Neural crest cell (in vitro differentiated cells): ENCODE results near the gene NIPBL. TPM values are rescaled to one million over a fixed set of nuclear protein-coding genes. Genes with fewer than 3 reads are reported as not detected.

Experiments
- DNase-seq: peaks from one replicate; pipeline ENCODE4 v3.0.0; 2021; ENCODE audit warnings: low read depth, mixed read lengths, low spot score
- H3K27ac Mint-ChIP-seq: one replicate; pipeline ENCODE4 v1.8.0; 2021; ENCODE audit warnings: mild to moderate bottlenecking, mixed read lengths; ENCODE audit not compliant: unreplicated experiment
- H3K27me3 Mint-ChIP-seq: 2 replicates; pipeline ENCODE4 v1.8.0; 2021; ENCODE audit warnings: low read depth, mild to moderate bottlenecking, mixed read lengths
- H3K36me3 Mint-ChIP-seq: 2 replicates; pipeline ENCODE4 v1.8.0; 2021; ENCODE audit warnings: low read depth, mild to moderate bottlenecking, mixed read lengths
- H3K4me1 Mint-ChIP-seq: 2 replicates; pipeline ENCODE4 v1.8.0; 2021; ENCODE audit warnings: mixed read lengths
- H3K4me3 Mint-ChIP-seq: one replicate; pipeline ENCODE4 v1.8.0; 2021; ENCODE audit warnings: mild to moderate bottlenecking, mixed read lengths
- H3K9me3 Mint-ChIP-seq: 2 replicates; pipeline ENCODE4 v1.8.0; 2021; ENCODE audit warnings: mixed read lengths
- total RNA-seq: library from RNA; stranded (reverse); gene quantifications from 2 replicates; pipeline ENCODE4 v1.2.1, GENCODE V29; 2021
- TF ChIP-seq, protein P1 (sequence below): fragments of 200-600 bp; sonication (generic); conservative IDR thresholded peaks from 2 replicates; pipeline ENCODE4 v1.5.0; 2021; ENCODE audit warnings: antibody characterized with exemption, mild to moderate bottlenecking

NIPBL gene
- total RNA-seq, 1 donor from 2014 or later, result 66.3 TPM

DNA sequence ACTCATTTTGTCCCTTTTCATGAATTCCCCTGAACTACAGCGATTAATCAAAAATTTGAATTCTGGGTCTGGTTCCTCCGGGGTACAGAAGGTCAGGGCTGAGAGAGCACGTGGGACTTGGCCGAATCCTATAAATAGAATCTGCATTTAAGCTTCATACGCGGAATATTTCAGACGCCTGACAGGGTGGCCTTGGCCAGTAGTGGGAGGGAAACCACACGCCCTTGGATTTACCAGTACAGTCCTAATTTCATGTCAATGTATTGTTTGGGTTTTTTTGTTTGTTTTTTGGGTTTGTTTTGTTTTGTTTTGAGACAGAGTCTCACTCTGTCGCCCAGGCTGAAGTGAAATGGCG, 21.5 kb upstream of the NIPBL start:
- H3K4me1 Mint-ChIP-seq, result no peaks in the 10 kb centered on the region
- peaks cover 6% of the 10 kb centered on the region for H3K27me3 Mint-ChIP-seq
- H3K27ac Mint-ChIP-seq, result no peak overlapping the region
- TF ChIP-seq, protein P1, sequence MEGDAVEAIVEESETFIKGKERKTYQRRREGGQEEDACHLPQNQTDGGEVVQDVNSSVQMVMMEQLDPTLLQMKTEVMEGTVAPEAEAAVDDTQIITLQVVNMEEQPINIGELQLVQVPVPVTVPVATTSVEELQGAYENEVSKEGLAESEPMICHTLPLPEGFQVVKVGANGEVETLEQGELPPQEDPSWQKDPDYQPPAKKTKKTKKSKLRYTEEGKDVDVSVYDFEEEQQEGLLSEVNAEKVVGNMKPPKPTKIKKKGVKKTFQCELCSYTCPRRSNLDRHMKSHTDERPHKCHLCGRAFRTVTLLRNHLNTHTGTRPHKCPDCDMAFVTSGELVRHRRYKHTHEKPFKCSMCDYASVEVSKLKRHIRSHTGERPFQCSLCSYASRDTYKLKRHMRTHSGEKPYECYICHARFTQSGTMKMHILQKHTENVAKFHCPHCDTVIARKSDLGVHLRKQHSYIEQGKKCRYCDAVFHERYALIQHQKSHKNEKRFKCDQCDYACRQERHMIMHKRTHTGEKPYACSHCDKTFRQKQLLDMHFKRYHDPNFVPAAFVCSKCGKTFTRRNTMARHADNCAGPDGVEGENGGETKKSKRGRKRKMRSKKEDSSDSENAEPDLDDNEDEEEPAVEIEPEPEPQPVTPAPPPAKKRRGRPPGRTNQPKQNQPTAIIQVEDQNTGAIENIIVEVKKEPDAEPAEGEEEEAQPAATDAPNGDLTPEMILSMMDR, result no peak
- peaks cover 4% of the 10 kb centered on the region for H3K9me3 Mint-ChIP-seq
- no peaks in the 10 kb centered on the region for H3K36me3 Mint-ChIP-seq
- H3K4me3 Mint-ChIP-seq, result no peak overlapping the region
- DNase-seq, result no peak

DNA sequence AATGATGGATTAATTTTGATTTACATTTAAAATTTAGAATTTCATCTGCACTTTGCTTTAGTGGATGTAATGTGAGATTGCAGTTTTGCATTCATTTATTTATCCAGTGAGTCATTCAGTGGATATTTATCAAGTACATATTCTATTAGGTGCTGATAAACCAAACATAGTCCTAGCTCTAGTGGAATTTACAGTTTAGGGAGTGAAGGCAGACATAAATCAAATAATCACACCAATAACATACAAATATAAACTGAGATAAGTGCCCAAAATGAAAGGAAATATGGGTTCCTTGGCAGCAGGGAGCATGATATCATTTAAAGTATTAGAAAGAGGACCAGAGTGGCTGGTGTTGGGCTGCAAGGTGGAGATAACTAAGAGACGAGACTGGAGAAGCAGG, 14.7 kb upstream of the NIPBL start:
- TF ChIP-seq, protein P1, result no peak

DNA sequence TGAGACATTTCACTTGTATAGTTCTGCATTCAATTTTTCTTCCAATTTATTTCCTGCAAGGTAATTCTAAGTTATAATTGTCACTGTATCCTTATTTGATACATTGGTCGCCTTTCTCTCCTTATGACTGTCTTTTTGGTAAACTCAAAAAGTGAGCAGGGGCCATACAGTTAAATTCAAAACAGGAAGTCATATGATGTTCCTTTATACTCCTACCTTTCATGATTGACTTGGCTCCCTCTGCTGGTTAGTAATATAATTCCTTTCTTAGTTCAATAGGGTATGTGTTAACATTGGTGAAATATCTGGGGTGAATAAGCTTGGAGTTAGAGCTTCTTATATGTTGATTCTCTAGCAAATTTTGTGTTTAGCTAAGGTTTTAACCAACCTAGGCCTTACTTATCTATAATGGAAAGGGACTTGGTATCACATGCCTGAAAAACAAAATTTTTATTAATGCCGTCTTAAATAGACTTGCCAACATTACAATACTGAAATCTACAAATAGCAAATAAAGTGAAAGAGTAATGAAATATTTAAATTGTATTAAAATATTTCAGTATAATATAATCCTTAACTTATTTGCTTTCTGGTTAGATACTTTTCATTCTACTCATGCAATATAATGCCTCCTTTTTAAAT, 6.0 kb upstream of the NIPBL start:
- Mint-ChIP-seq H3K27me3 (no peaks in the 10 kb centered on the region), H3K9me3 (peaks cover 3% of the 10 kb centered on the region), H3K4me1 (peaks cover 30% of the 10 kb centered on the region), H3K36me3 (peaks cover 6% of the 10 kb centered on the region), H3K4me3 (peak overlapping the region; percentile 10), H3K27ac (no peak overlapping the region)
- TF ChIP-seq, protein P1, result peak; percentile 82
- no peak for DNase-seq

More for the DNA sequence above, 14.7 kb upstream of the NIPBL start:
- H3K9me3 Mint-ChIP-seq, result peaks cover 10% of the 10 kb centered on the region
- H3K36me3 Mint-ChIP-seq, result peaks cover 8% of the 10 kb centered on the region
- peaks cover 4% of the 10 kb centered on the region for H3K27me3 Mint-ChIP-seq
- H3K4me1 Mint-ChIP-seq, result no peaks in the 10 kb centered on the region
- DNase-seq, result no peak
- no peak overlapping the region for H3K4me3 Mint-ChIP-seq
- no peak overlapping the region for H3K27ac Mint-ChIP-seq

DNA sequence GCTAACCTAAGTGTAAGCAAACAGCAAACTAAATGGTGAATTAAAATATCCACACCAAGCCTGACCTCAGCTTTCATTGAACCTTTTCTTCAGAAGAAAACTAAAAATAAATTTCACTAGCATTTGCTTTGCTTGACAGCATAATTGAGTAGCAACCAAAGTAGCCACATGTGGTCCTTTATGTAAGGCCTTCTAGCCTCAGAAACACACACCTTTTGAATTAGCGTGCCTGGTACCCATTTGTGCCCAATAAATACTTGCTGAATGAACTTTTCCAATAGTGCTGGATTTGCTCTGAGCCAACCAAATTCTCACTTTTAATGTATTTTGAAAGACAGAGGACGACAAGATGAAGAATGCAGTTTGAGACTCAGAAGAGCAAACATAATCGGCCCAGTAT, 2.1 kb upstream of the NIPBL start:
- H3K4me1 Mint-ChIP-seq, result peaks cover 48% of the 10 kb centered on the region
- no peaks in the 10 kb centered on the region for H3K27me3 Mint-ChIP-seq
- H3K27ac Mint-ChIP-seq, result peak overlapping the region; percentile 36
- no peaks in the 10 kb centered on the region for H3K9me3 Mint-ChIP-seq
- TF ChIP-seq, protein P1, result no peak
- peaks cover 3% of the 10 kb centered on the region for H3K36me3 Mint-ChIP-seq
- H3K4me3 Mint-ChIP-seq, result peak overlapping the region; percentile 93
- no peak for DNase-seq

DNA sequence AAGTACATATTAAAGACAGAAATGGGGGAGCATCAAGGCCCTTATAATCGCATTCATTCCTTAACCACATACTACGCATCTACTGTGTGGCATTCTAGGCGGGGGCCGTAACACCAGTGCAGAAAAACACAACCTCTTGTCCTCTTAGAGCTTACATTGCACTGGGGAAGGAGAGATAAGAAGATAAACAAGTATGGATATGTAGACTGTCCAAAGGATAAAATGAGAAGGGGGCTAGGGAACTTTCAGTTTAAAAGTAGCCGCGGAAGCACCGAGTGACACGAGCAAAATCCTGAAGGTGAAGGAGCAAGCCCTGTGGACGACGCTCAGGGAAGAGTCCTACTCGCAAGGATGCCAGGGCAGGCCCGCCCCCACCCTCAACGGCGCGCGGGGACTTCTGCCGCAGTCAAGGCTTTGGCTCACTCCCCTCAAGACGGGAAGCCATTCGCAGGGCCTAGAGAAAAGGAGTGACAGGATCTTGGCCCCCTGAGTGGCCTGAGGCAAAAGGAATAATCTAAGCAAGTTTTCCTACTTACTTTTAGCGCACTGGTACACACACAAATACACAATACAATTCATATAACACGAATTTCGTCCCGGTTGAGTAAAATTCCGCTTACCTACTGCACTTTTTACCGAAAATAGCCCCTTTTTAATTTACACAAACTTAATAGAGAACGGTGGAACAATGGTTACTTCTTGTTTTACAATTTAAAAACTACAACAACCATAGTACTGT, 1.3 kb upstream of the NIPBL start:
- TF ChIP-seq, protein P1, result no peak
- Mint-ChIP-seq H3K9me3 (no peaks in the 10 kb centered on the region), H3K27me3 (no peaks in the 10 kb centered on the region), H3K36me3 (peaks cover 3% of the 10 kb centered on the region), H3K4me1 (peaks cover 49% of the 10 kb centered on the region), H3K27ac (peak overlapping the region; percentile 97), H3K4me3 (peak overlapping the region; percentile 93)
- DNase-seq, result peak; percentile 43
